A549 (cell line): ENCODE results near the gene CMBL.

Experiments used
- CTCF ChIP-seq: fragments of >200 bp; sonication (Bioruptor Twin); formaldehyde crosslinking; IDR thresholded peaks from 3 replicates; pipeline ENCODE4 v1.5.1; 2016
- EP300 ChIP-seq, 2 experiments: fragments of >200 bp; sonication (Bioruptor Twin); formaldehyde crosslinking; IDR thresholded peaks; 2 replicates in 1 of 2; 3 replicates in 1 of 2; pipeline ENCODE4 v1.6.1; 2016 to 2017
- NR3C1 ChIP-seq: fragments of >200 bp; sonication (Bioruptor Twin); formaldehyde crosslinking; IDR thresholded peaks from 3 replicates; pipeline ENCODE4 v1.6.1; 2017
- PBX3 ChIP-seq: IDR thresholded peaks from 2 replicates; pipeline ENCODE4 v1.6.1; 2012
- PHF8 ChIP-seq: fragments of 200-600 bp; sonication (generic); IDR thresholded peaks from 2 replicates; pipeline ENCODE4 v1.6.1; 2016; ENCODE audit warnings: low read depth, mild to moderate bottlenecking, antibody characterized with exemption, moderate library complexity, borderline replicate concordance
- POLR2A ChIP-seq: IDR thresholded peaks from 2 replicates; pipeline ENCODE4 v1.6.1; 2012; ENCODE audit warnings: mild to moderate bottlenecking, low read length
- REST ChIP-seq: fragments of 200-600 bp; sonication (generic); IDR thresholded peaks from 2 replicates; pipeline ENCODE4 v1.6.1; 2016; ENCODE audit warnings: antibody characterized with exemption, mild to moderate bottlenecking, moderate library complexity

- TF ChIP-seq REST (no peak), CTCF (no peak), EP300 (IDR thresholded peaks at IDR 0.05) (no peak), NR3C1 (no peak), PHF8 (no peak), PBX3 (no peak), POLR2A (no peak)
These were observed 4.5 kb downstream of the CMBL start for GRCh38 chr5:10303201-10303600.
